Activated CD4-positive, alpha-beta memory T cell treated with anti-CD3 and anti-CD28 coated beads, Interleukin-2, amount 10 ng/mL, durations not matched to agents 7 days and 5 days (primary cell): Measurements from ENCODE around the gene ATP8B1. TPM values are rescaled to one million over a fixed set of nuclear protein-coding genes. Genes with fewer than 3 reads are reported as not detected.

ENCODE experiments used
- CTCF ChIA-PET: fragments of 350-600 bp; sonication (Branson Sonifier 250); formaldehyde crosslinking; loops from one replicate; lab custom pipeline; 2021; ENCODE audit warnings: antibody characterized with exemption, inconsistent platforms; lab: Charles Lee
- POLR2A ChIA-PET: fragments of 350-600 bp; sonication (Branson Sonifier 250); formaldehyde crosslinking; loops from one replicate; lab custom pipeline; 2021; ENCODE audit warnings: antibody characterized with exemption; lab: Charles Lee
- DNase-seq: peaks from one replicate; pipeline ENCODE4 v3.0.0-alpha.2; 2020
- H3K27ac Mint-ChIP-seq: one replicate; pipeline ENCODE4 v1.8.0; 2021; ENCODE audit warnings: mild to moderate bottlenecking, mixed read lengths
- H3K27me3 Mint-ChIP-seq: one replicate; pipeline ENCODE4 v1.8.0; 2021; ENCODE audit warnings: mixed read lengths
- H3K36me3 Mint-ChIP-seq: one replicate; pipeline ENCODE4 v1.8.0; 2021; ENCODE audit warnings: low read depth, mixed read lengths
- H3K4me1 Mint-ChIP-seq: one replicate; pipeline ENCODE4 v1.8.0; 2021; ENCODE audit warnings: mixed read lengths
- H3K4me3 Mint-ChIP-seq: one replicate; pipeline ENCODE4 v1.8.0; 2021; ENCODE audit warnings: mild to moderate bottlenecking, mixed read lengths
- H3K9me3 Mint-ChIP-seq: one replicate; pipeline ENCODE4 v1.8.0; 2021; ENCODE audit warnings: mixed read lengths
- total RNA-seq, 2 experiments: library from RNA; stranded (reverse); gene quantifications; one replicate each; pipeline ENCODE4 v1.2.3, GENCODE V29; 2021

ATP8B1 gene
- total RNA-seq, 2 experiments from 2014 or later = not detected

GRCh38 chr18:57640236-57640635 is 162.9 kb downstream of the ATP8B1 start:
- POLR2A ChIA-PET = no interaction called here

GRCh38 chr18:57635003-57635822 is 167.9 kb downstream of the ATP8B1 start:
- Mint-ChIP-seq H3K27me3 (no peaks in the 10 kb centered on the region), H3K4me3 (no peak overlapping the region), H3K9me3 (no peaks in the 10 kb centered on the region), H3K36me3 (peaks cover 14% of the 10 kb centered on the region), H3K27ac (no peak overlapping the region), H3K4me1 (peaks cover 14% of the 10 kb centered on the region)
- CTCF ChIA-PET = interaction anchor here (0.9 kb wide), 1 partner anchor 36 kb away, joined by 3 read pairs; no protein-coding TSS in a partner anchor
- POLR2A ChIA-PET = interaction anchor here (2.0 kb wide), 1 partner anchor 13 kb away, joined by 5 read pairs; the partner anchor contains the start of gene NARS1
- no peak for DNase-seq

More at GRCh38 chr18:57640236-57640635, 162.9 kb downstream of the ATP8B1 start:
- Mint-ChIP-seq H3K4me1 (no peaks in the 10 kb centered on the region), H3K9me3 (peaks cover 5% of the 10 kb centered on the region), H3K27ac (no peak overlapping the region), H3K4me3 (no peak overlapping the region), H3K36me3 (peaks cover 32% of the 10 kb centered on the region), H3K27me3 (no peaks in the 10 kb centered on the region)
- DNase-seq = no peak
- CTCF ChIA-PET = no interaction called here

GRCh38 chr18:57631697-57632096 is 171.4 kb downstream of the ATP8B1 start:
- Mint-ChIP-seq H3K4me3 (peak overlapping the region; percentile 53), H3K9me3 (no peaks in the 10 kb centered on the region), H3K4me1 (peaks cover 17% of the 10 kb centered on the region), H3K27ac (no peak overlapping the region), H3K36me3 (peaks cover 12% of the 10 kb centered on the region), H3K27me3 (no peaks in the 10 kb centered on the region)
- ChIA-PET CTCF (interaction anchor here (1.1 kb wide), 1 partner anchor 12 kb away, joined by 4 read pairs; no protein-coding TSS in a partner anchor), POLR2A (interaction anchor here (3.3 kb wide), 1 partner anchor 10 kb away, joined by 37 read pairs; the partner anchor contains the start of gene NARS1)
- no peak for DNase-seq

GRCh38 chr18:57630754-57631595 is 172.1 kb downstream of the ATP8B1 start:
- ChIA-PET POLR2A (interaction anchor here (1.1 to 3.3 kb wide), 2 partner anchors 10 to 25 kb away, joined by 3 to 37 read pairs; partner anchors contain the start of gene NARS1), CTCF (interaction anchor here (1.1 to 2.2 kb wide), 4 partner anchors 9 to 54 kb away, joined by 3 to 13 read pairs (median 4); partner anchors contain the start of gene NARS1)
- Mint-ChIP-seq H3K4me3 (peak overlapping the region; percentile 98), H3K9me3 (no peaks in the 10 kb centered on the region), H3K27me3 (no peaks in the 10 kb centered on the region), H3K4me1 (peaks cover 17% of the 10 kb centered on the region), H3K36me3 (peaks cover 12% of the 10 kb centered on the region), H3K27ac (peak overlapping the region; percentile 88)
- DNase-seq = no peak

GRCh38 chr18:57630002-57630753 is 172.9 kb downstream of the ATP8B1 start:
- Mint-ChIP-seq H3K4me1 (peaks cover 17% of the 10 kb centered on the region), H3K36me3 (peaks cover 12% of the 10 kb centered on the region), H3K27me3 (no peaks in the 10 kb centered on the region), H3K9me3 (no peaks in the 10 kb centered on the region), H3K4me3 (peak overlapping the region; percentile 98), H3K27ac (peak overlapping the region; percentile 88)
- CTCF ChIA-PET = interaction anchor here (1.1 to 2.2 kb wide), 4 partner anchors 8 to 54 kb away, joined by 3 to 13 read pairs (median 4); partner anchors contain the start of gene NARS1
- POLR2A ChIA-PET = interaction anchor here (0.6 to 3.3 kb wide), 6 partner anchors 8 to 629 kb away, joined by 3 to 37 read pairs (median 3); partner anchors contain the start of gene NARS1
- DNase-seq = peak; percentile 95

GRCh38 chr18:57629422-57629821 is 173.7 kb downstream of the ATP8B1 start:
- CTCF ChIA-PET = interaction anchor here (1.1 to 2.2 kb wide), 3 partner anchors 8 to 53 kb away, joined by 3 to 13 read pairs (median 3); partner anchors contain the start of gene NARS1
- Mint-ChIP-seq H3K36me3 (peaks cover 11% of the 10 kb centered on the region), H3K4me3 (peak overlapping the region; percentile 98), H3K9me3 (no peaks in the 10 kb centered on the region), H3K27ac (no peak overlapping the region), H3K4me1 (peaks cover 17% of the 10 kb centered on the region), H3K27me3 (no peaks in the 10 kb centered on the region)
- POLR2A ChIA-PET = interaction anchor here (0.6 to 3.3 kb wide), 6 partner anchors 8 to 628 kb away, joined by 3 to 37 read pairs (median 3); partner anchors contain the start of gene NARS1
- DNase-seq = no peak

GRCh38 chr18:57627488-57627887 is 175.6 kb downstream of the ATP8B1 start:
- Mint-ChIP-seq H3K9me3 (no peaks in the 10 kb centered on the region), H3K27ac (no peak overlapping the region), H3K36me3 (peaks cover 9% of the 10 kb centered on the region), H3K4me1 (peaks cover 17% of the 10 kb centered on the region), H3K27me3 (no peaks in the 10 kb centered on the region), H3K4me3 (no peak overlapping the region)
- no peak for DNase-seq
- ChIA-PET POLR2A (no interaction called here), CTCF (interaction anchor here (1.2 kb wide), 1 partner anchor 232 kb away, joined by 3 read pairs; no protein-coding TSS in a partner anchor)

- no peaks in the 10 kb centered on the region for H3K9me3 Mint-ChIP-seq
- POLR2A ChIA-PET = no interaction called here
Measured at GRCh38 chr18:57624988-57625387, 178.1 kb downstream of the ATP8B1 start.

GRCh38 chr18:57621246-57621604 is 181.9 kb downstream of the ATP8B1 start:
- ChIA-PET CTCF (interaction anchor here (0.7 to 2.2 kb wide), 5 partner anchors 9 to 503 kb away, joined by 3 to 13 read pairs (median 5); no protein-coding TSS in a partner anchor), POLR2A (interaction anchor here (1.0 to 3.0 kb wide), 10 partner anchors 9 to 970 kb away, joined by 3 to 37 read pairs (median 4); partner anchors contain the start of genes FECH and WDR7)
- H3K27me3 Mint-ChIP-seq = no peaks in the 10 kb centered on the region
- peaks cover 36% of the 10 kb centered on the region for H3K4me1 Mint-ChIP-seq
- peak overlapping the region; percentile 96 for H3K27ac Mint-ChIP-seq
- DNase-seq = no peak
- peaks cover 26% of the 10 kb centered on the region for H3K36me3 Mint-ChIP-seq
- H3K4me3 Mint-ChIP-seq = peak overlapping the region; percentile 95
- no peaks in the 10 kb centered on the region for H3K9me3 Mint-ChIP-seq

More at GRCh38 chr18:57624988-57625387, 178.1 kb downstream of the ATP8B1 start:
- no peak for DNase-seq
- CTCF ChIA-PET = no interaction called here
- no peaks in the 10 kb centered on the region for H3K27me3 Mint-ChIP-seq
- peaks cover 20% of the 10 kb centered on the region for H3K4me1 Mint-ChIP-seq
- peaks cover 8% of the 10 kb centered on the region for H3K36me3 Mint-ChIP-seq
- no peak overlapping the region for H3K27ac Mint-ChIP-seq
- no peak overlapping the region for H3K4me3 Mint-ChIP-seq

- Mint-ChIP-seq H3K4me3 (peak overlapping the region; percentile 95), H3K27ac (no peak overlapping the region), H3K9me3 (no peaks in the 10 kb centered on the region), H3K27me3 (no peaks in the 10 kb centered on the region), H3K4me1 (peaks cover 39% of the 10 kb centered on the region), H3K36me3 (peaks cover 32% of the 10 kb centered on the region)
- ChIA-PET POLR2A (interaction anchor here (0.9 to 3.0 kb wide), 5 partner anchors 10 to 48 kb away, joined by 3 to 37 read pairs (median 3); no protein-coding TSS in a partner anchor), CTCF (interaction anchor here (0.9 to 1.7 kb wide), 2 partner anchors 11 to 502 kb away, joined by 3 to 4 read pairs; no protein-coding TSS in a partner anchor)
- no peak for DNase-seq
Measured at GRCh38 chr18:57619876-57620275, 183.2 kb downstream of the ATP8B1 start.

- DNase-seq = no peak
- POLR2A ChIA-PET = no interaction called here
- CTCF ChIA-PET = no interaction called here
- Mint-ChIP-seq H3K4me1 (peaks cover 39% of the 10 kb centered on the region), H3K27ac (no peak overlapping the region), H3K36me3 (peaks cover 35% of the 10 kb centered on the region), H3K9me3 (no peaks in the 10 kb centered on the region), H3K4me3 (no peak overlapping the region), H3K27me3 (no peaks in the 10 kb centered on the region)
Measured at GRCh38 chr18:57618910-57619309, 184.2 kb downstream of the ATP8B1 start.
